HL-60 (cell line): ENCODE measurements around the gene ADD3.

Source experiments
- CTCF ChIP-seq: IDR thresholded peaks from one replicate; pipeline ENCODE4 v1.5.1; 2011; ENCODE audit warnings: low read length, control low read depth, inconsistent platforms; ENCODE audit not compliant: insufficient read depth
- GABPA ChIP-seq: IDR thresholded peaks from 2 replicates; pipeline ENCODE4 v1.6.1; 2012; ENCODE audit warnings: low read depth
- POLR2AphosphoS5 ChIP-seq: IDR thresholded peaks from 2 replicates; pipeline ENCODE4 v1.6.1; 2012; ENCODE audit warnings: low read depth
- REST ChIP-seq: IDR thresholded peaks from 2 replicates; pipeline ENCODE4 v1.6.1; 2012; ENCODE audit warnings: low read depth; ENCODE audit not compliant: insufficient replicate concordance

GRCh38 chr10:109979215-109979614, 28.6 kb upstream of the ADD3 start:
- TF ChIP-seq POLR2AphosphoS5 (no peak), CTCF (no peak), REST (no peak), GABPA (no peak)
